ENCODE data around the gene LUC7L.
"Not testable (repeated sequence)": the region's sequence is repeated elsewhere in the genome, so short reads cannot be mapped to it uniquely, and the experiment has no call there.

The LUC7L gene

DNA sequence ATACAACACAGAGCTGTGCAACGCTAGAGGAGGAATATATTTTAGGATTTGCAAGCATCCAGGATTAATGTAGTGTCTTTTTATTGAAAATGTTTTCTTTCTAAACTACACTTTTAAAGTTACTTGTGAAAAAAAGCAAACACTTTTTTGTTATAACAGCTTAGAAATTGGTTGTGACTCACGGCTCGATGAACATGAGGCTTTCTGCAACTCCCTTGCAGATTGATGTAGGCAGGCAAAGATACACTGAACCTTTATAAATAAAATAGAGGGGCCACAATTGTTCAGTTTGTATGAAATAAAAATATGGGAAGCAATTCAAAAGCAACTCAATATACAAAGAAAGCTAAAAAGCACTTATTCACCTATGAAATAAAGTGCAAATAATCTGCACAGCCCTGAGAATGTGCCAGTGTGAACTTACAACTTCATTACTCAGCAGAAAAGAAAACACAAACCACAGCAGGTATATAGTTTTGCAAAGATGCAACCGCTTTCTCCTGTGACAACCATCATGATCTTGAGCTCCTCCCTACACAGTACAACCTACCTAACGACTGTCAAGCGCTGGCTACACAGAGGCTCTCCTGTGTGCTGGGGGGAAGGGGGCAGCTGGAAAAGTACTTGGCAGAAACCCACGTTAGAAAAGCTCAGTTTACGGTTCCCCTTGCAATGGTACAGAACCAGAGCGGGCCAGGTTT is 948 bp downstream of the LUC7L start:
- TF ChIP-seq, protein P1, sequence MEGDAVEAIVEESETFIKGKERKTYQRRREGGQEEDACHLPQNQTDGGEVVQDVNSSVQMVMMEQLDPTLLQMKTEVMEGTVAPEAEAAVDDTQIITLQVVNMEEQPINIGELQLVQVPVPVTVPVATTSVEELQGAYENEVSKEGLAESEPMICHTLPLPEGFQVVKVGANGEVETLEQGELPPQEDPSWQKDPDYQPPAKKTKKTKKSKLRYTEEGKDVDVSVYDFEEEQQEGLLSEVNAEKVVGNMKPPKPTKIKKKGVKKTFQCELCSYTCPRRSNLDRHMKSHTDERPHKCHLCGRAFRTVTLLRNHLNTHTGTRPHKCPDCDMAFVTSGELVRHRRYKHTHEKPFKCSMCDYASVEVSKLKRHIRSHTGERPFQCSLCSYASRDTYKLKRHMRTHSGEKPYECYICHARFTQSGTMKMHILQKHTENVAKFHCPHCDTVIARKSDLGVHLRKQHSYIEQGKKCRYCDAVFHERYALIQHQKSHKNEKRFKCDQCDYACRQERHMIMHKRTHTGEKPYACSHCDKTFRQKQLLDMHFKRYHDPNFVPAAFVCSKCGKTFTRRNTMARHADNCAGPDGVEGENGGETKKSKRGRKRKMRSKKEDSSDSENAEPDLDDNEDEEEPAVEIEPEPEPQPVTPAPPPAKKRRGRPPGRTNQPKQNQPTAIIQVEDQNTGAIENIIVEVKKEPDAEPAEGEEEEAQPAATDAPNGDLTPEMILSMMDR (IDR thresholded peaks at IDR 0.05; ENCODE audit: borderline replicate concordance, insufficient read depth, low read depth, low read length): no peak
- peak overlapping the region; percentile 97 for H3K4me3 ChIP-seq (ENCODE audit: low read depth, low read length)

GRCh38 chr16:220021-220420 is 9.2 kb downstream of the LUC7L start:
- TF ChIP-seq, protein P1 (IDR thresholded peaks at IDR 0.05; ENCODE audit: borderline replicate concordance, insufficient read depth, low read depth, low read length): no peak
- H3K4me3 ChIP-seq (ENCODE audit: low read depth, low read length): no peak overlapping the region

DNA sequence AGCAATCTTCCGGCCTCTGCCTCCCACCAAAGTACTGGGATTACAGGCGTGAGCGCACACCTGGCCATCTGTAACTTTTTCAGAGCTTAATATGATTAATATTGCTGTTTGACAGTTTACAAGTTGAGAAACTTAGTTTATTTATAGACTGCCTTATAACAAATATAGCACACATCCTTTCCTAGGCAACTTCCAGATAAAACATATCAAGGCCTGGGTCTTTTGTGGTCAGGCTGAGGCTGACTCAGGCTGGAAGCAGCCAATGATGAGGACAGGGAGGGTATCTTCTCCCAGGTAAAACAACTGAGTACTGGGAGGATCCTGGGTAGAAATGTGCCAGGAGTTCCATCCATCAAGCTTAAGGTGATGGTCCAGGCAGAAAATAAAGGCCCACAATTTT is 16.2 kb downstream of the LUC7L start:
- TF ChIP-seq, protein P1 (IDR thresholded peaks at IDR 0.05; ENCODE audit: borderline replicate concordance, insufficient read depth, low read depth, low read length): no peak
- H3K4me3 ChIP-seq (ENCODE audit: low read depth, low read length): no peak overlapping the region

GRCh38 chr16:211631-212180 is 17.5 kb downstream of the LUC7L start:
- H3K4me3 ChIP-seq (ENCODE audit: low read depth, low read length): not testable (repeated sequence)

DNA sequence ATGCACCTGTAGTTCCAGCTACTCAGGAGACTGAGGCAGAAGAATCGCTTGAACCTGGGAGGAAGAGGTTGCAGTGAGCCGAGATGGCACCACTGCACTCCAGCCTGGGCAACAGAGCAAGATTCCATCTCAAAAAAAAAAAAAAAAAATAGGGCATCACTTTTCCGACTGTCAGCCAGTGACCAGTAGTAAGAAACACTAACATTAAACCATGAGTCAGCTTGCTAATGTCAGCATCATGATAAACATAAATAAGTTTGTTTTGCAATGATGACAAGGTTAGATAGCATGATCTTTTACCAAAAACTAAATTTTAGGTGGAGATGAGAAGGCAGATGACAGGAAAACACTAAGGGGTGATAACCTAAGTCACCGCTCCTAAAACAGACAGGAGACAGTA is 19.9 kb downstream of the LUC7L start:
- H3K4me3 ChIP-seq (ENCODE audit: low read depth, low read length): not testable (repeated sequence)

GRCh38 chr16:204046-204445 is 25.2 kb downstream of the LUC7L start:
- not testable (repeated sequence) for H3K4me3 ChIP-seq (ENCODE audit: low read depth, low read length)

- no peak overlapping the region for H3K4me3 ChIP-seq (ENCODE audit: low read depth, low read length)
- TF ChIP-seq, protein P1 (IDR thresholded peaks at IDR 0.05; ENCODE audit: borderline replicate concordance, insufficient read depth, low read depth, low read length): no peak
Observed at GRCh38 chr16:203246-203645, 26.0 kb downstream of the LUC7L start.

- TF ChIP-seq, protein P1 (IDR thresholded peaks at IDR 0.05; ENCODE audit: borderline replicate concordance, insufficient read depth, low read depth, low read length): no peak
- H3K4me3 ChIP-seq (ENCODE audit: low read depth, low read length): no peak overlapping the region
Observed at GRCh38 chr16:200388-200787, 28.9 kb downstream of the LUC7L start.

DNA sequence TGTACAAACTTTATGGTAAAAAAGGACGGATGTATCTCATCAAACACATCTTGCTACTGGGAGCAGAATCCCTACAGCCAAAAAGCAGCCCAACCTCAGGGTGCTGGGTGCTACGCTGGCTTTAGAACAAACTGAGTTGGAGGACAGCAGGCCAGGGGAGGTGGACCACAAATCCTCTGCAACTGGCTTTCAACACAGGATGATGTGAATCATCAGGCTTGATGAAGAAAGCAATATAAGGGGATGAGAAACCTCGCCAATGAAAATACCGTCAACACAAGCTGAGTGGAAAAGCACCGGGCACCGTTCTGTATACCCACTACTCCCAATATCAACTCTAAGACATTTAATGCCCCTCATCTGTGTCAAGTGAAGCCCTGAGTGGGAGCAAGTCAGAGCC is 34.7 kb downstream of the LUC7L start:
- TF ChIP-seq, protein P1 (IDR thresholded peaks at IDR 0.05; ENCODE audit: borderline replicate concordance, insufficient read depth, low read depth, low read length): no peak
- no peak overlapping the region for H3K4me3 ChIP-seq (ENCODE audit: low read depth, low read length)

Measured in GM12875 (cell line).